ENCODE results near the gene STK32C. TPM values are rescaled to one million over a fixed set of nuclear protein-coding genes. Genes with fewer than 3 reads are reported as not detected.
"Not testable (repeated sequence)": the region's sequence is repeated elsewhere in the genome, so short reads cannot be mapped to it uniquely, and the experiment has no call there.

Gene STK32C
- total RNA-seq, 4 donors from 2014 or later = 5.0 to 8.9 (median 8.1) TPM

DNA sequence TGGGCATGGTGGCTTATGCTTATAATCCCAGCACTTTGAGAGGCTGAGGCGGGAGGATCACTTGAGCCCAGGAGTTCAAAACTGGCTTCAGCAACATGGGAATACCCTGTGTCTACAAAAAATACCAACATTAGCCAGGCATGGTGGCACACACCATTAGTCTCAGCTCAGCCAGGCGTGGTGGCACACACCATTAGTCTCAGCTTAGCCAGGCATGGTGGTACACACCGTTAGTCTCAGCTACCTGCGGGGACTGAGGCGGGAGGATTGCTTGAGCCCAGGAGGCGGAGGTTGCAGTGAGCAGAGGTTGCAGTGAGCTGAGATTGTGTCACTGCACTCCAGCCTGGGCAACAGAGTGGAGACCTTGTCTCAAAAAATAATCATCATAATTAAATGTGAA, 33.3 kb upstream of the STK32C start:
- ATAC-seq (ENCODE audit: low FRiP score) (no peak), DNase-seq (ENCODE audit: low spot score) (no peak)
- TF ChIP-seq, protein P1, sequence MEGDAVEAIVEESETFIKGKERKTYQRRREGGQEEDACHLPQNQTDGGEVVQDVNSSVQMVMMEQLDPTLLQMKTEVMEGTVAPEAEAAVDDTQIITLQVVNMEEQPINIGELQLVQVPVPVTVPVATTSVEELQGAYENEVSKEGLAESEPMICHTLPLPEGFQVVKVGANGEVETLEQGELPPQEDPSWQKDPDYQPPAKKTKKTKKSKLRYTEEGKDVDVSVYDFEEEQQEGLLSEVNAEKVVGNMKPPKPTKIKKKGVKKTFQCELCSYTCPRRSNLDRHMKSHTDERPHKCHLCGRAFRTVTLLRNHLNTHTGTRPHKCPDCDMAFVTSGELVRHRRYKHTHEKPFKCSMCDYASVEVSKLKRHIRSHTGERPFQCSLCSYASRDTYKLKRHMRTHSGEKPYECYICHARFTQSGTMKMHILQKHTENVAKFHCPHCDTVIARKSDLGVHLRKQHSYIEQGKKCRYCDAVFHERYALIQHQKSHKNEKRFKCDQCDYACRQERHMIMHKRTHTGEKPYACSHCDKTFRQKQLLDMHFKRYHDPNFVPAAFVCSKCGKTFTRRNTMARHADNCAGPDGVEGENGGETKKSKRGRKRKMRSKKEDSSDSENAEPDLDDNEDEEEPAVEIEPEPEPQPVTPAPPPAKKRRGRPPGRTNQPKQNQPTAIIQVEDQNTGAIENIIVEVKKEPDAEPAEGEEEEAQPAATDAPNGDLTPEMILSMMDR (IDR thresholded peaks at IDR 0.05) = no peak

GRCh38 chr10:132339276-132339675, 31.5 kb upstream of the STK32C start:
- no peak for ATAC-seq (ENCODE audit: low FRiP score)
- no peak for DNase-seq (ENCODE audit: low spot score)
- TF ChIP-seq, protein P1 (IDR thresholded peaks at IDR 0.05) = no peak

- no peak for DNase-seq (ENCODE audit: low spot score)
- no peak for ATAC-seq (ENCODE audit: low FRiP score)
- TF ChIP-seq, protein P1 (IDR thresholded peaks at IDR 0.05) = no peak
Measured at GRCh38 chr10:132338876-132339275, 31.1 kb upstream of the STK32C start.

DNA sequence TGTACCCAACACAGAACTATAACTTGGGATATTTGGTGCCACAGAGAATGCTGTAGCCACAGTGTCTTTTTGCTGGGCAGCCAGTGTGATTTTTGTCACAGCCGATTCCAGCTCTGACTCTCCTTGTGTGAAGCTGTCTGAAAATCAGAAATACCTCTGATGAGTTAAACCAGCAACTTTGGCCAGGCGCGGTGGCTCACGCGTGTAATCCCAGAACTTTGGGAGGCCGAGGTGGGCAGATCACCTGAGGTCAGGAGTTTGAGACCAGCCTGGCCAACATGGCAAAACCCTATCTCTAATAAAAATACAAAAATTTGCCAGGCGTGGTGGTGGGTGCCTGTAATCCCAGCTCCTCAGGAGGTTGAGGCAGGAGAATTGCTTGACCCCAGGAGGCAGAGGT, 30.1 kb upstream of the STK32C start:
- not testable (repeated sequence) for DNase-seq (ENCODE audit: low spot score); ATAC-seq (ENCODE audit: low FRiP score)

DNA sequence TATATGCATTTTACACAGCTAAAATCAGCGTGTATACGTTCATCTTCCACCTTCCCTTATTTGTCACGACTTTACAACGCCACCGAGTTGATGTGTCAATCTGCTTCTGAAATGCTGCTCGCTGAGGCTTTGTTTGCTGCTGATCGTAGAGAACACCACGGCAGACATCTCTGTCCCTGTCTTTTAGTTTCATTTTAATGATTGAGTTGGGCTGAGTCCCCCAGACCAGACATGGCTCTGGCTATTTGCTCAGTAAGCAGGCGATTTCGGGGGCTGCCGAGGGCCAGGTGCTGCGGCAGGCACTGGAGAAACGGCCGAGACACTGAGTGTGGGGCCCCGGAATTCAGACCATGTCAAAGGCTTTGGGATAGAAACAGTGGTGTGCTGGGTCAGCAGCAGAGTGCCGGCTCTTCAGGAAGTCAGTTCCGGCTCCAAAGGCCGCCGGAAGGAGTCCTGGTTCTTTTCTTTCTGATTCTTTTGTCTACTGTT, 29.2 kb upstream of the STK32C start:
- ATAC-seq (ENCODE audit: low FRiP score) (no peak), DNase-seq (ENCODE audit: low spot score) (no peak)
- TF ChIP-seq, protein P1 (IDR thresholded peaks at IDR 0.05) = no peak

DNA sequence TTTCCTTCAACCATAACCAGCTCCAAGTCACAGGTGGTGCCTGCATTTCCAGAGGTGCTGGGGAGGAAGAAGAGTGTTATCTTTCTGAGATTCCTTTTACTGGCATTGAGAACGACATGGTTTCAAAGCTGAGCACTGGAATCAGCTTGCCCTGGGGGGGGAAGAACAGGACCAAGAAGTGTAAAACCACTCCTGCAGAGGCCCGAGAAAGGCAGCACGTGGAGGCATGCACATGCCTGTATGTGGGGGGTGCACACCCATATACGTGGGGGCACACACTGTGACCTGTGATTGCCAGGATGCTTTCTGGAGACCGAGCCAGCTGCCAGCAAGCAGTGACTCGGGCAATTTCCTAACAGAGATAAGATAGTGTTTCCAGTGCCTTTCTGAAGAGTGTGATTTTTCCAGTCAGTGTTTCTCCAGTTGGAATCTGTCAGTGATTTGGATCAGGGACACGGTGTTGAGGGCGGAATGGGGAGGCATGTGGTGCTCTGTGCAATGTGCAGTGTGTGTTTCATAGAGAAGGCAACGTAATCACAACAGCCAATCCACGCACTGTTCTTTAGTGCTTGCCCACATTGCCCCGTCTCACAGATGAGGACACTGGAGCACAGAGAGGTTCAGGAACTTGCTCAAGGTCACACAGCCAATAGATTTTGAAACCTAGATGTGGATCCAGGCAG, 28.5 kb upstream of the STK32C start:
- TF ChIP-seq, protein P1 (IDR thresholded peaks at IDR 0.05) = no peak
- ATAC-seq (ENCODE audit: low FRiP score) (no peak), DNase-seq (ENCODE audit: low spot score) (no peak)

DNA sequence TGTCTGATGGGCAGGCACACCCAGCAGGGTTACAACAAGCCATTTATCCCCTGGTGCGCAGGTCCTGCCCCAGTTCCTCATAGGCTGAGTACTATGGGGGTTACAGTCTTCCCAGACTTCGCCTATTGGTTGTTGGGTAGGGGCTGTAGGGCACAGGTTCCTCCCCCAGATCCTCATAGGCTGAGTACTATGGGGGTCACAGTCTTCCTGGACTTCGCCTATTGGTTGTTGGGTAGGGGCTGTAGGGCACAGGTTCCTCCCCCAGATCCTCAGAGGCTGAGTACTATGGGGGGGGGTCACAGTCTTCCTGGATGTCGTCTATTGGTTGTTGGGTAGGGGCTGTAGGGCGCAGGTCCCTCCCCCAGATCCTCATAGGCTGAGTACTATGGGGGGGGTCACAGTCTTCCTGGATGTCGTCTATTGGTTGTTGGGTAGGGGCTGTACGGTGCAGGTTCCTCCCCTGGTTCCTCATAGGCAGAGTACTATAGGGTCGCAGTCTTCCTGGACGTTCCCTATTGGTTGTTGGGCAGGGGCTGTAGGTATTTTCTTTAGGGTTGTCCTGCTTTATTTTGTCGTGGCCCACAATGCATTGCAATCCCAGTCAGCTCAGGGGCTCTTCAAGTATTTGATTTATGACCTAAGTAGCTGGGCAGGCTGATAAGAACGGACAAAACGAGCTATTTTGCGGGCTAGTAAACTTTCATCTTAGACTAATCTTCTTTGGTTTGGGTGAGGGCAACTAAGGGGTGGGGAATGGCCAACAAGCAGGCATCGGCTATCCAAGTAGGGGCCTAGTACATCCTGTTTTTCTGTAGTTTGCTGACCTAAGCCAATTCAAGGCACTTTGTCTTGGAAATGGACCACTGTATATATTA, 27.7 kb upstream of the STK32C start:
- DNase-seq (ENCODE audit: low spot score) (no peak), ATAC-seq (ENCODE audit: low FRiP score) (no peak)
- TF ChIP-seq, protein P1 (IDR thresholded peaks at IDR 0.05) = no peak

Measured in omental fat pad (tissue), 4 donors.